T-helper 17 cell (primary cell): ENCODE results near the gene C2CD4A. TPM values are rescaled to one million over a fixed set of nuclear protein-coding genes. Genes with fewer than 3 reads are reported as not detected.

Experiments used
- ATAC-seq: fragments of 150-1000 bp; cut with Tn5 transposase; 2 replicates; pipeline ENCODE4 v1.10.0; 2021; ENCODE audit warnings: mild to moderate bottlenecking, moderate library complexity
- DNase-seq, 3 donors: peaks; one replicate each; pipeline versions ENCODE4 v3.0.0 to v3.0.0-alpha.2; 2020 to 2021
- H3K9me3 ChIP-seq: one replicate; pipeline ENCODE4 v1.7.0; 2013; ENCODE audit warnings: low read length, mild to moderate bottlenecking; ENCODE audit not compliant: control insufficient read depth, poor library complexity, severe bottlenecking
- H3K27ac Mint-ChIP-seq: one replicate; pipeline ENCODE4 v1.8.0; 2022; ENCODE audit warnings: mild to moderate bottlenecking, moderate library complexity, mixed read lengths
- H3K27me3 Mint-ChIP-seq: one replicate; pipeline ENCODE4 v1.8.0; 2022; ENCODE audit warnings: mixed read lengths
- H3K36me3 Mint-ChIP-seq: one replicate; pipeline ENCODE4 v1.8.0; 2022; ENCODE audit warnings: low read depth, mixed read lengths
- H3K4me1 Mint-ChIP-seq: one replicate; pipeline ENCODE4 v1.8.0; 2022; ENCODE audit warnings: mild to moderate bottlenecking, mixed read lengths
- H3K4me3 Mint-ChIP-seq: one replicate; pipeline ENCODE4 v1.8.0; 2022; ENCODE audit warnings: mild to moderate bottlenecking, moderate library complexity, mixed read lengths
- total RNA-seq, 4 donors: library from RNA in 2 of 4; stranded (reverse) in 2 of 4; gene quantifications; one replicate each; pipeline ENCODE4 v1.2.3 and lab custom pipeline; 2022 to 2026

Gene C2CD4A
- total RNA-seq, 2 donors from 2014 or later: 0.60 to 0.65 TPM

- DNase-seq (peak in 2 of 3 donors; percentile 13 to 19), ATAC-seq (peak; percentile 78)
- Mint-ChIP-seq H3K4me3 (peak overlapping the region; percentile 92), H3K4me1 (peaks cover 21% of the 10 kb centered on the region), H3K36me3 (no peaks in the 10 kb centered on the region), H3K27ac (peak overlapping the region; percentile 85), H3K27me3 (peaks cover 5% of the 10 kb centered on the region)
- no peaks in the 10 kb centered on the region for H3K9me3 ChIP-seq
Measured at GRCh38 chr15:62067448-62068044, 769 bp downstream of the C2CD4A start.

- ATAC-seq: peak; percentile 40
- no peaks in the 10 kb centered on the region for H3K9me3 ChIP-seq
- H3K27ac Mint-ChIP-seq: peak overlapping the region; percentile 27
- H3K27me3 Mint-ChIP-seq: peaks cover 5% of the 10 kb centered on the region
- peaks cover 18% of the 10 kb centered on the region for H3K4me1 Mint-ChIP-seq
- H3K4me3 Mint-ChIP-seq: peak overlapping the region; percentile 77
- no peaks in the 10 kb centered on the region for H3K36me3 Mint-ChIP-seq
- DNase-seq: peak; percentile 7 to 23 (median 19)
Measured at GRCh38 chr15:62068071-62068809, 1.5 kb downstream of the C2CD4A start.

GRCh38 chr15:62068810-62069167 is 2.0 kb downstream of the C2CD4A start:
- H3K27ac Mint-ChIP-seq: peak overlapping the region; percentile 27
- peak overlapping the region; percentile 77 for H3K4me3 Mint-ChIP-seq
- H3K9me3 ChIP-seq: no peaks in the 10 kb centered on the region
- DNase-seq (no peak), ATAC-seq (no peak)
- H3K4me1 Mint-ChIP-seq: peaks cover 17% of the 10 kb centered on the region
- peaks cover 5% of the 10 kb centered on the region for H3K27me3 Mint-ChIP-seq
- no peaks in the 10 kb centered on the region for H3K36me3 Mint-ChIP-seq

- Mint-ChIP-seq H3K27ac (no peak overlapping the region), H3K4me1 (peaks cover 17% of the 10 kb centered on the region), H3K36me3 (no peaks in the 10 kb centered on the region), H3K27me3 (peaks cover 5% of the 10 kb centered on the region), H3K4me3 (no peak overlapping the region)
- no peak for DNase-seq
- no peak for ATAC-seq
- H3K9me3 ChIP-seq: no peaks in the 10 kb centered on the region
Measured at GRCh38 chr15:62069551-62069950, 2.8 kb downstream of the C2CD4A start.

- DNase-seq: no peak
Measured at GRCh38 chr15:62071711-62072308, 5.0 kb downstream of the C2CD4A start.

GRCh38 chr15:62075595-62076277 is 9.0 kb downstream of the C2CD4A start:
- no peaks in the 10 kb centered on the region for H3K9me3 ChIP-seq
- H3K27ac Mint-ChIP-seq: peak overlapping the region; percentile 21
- DNase-seq (no peak), ATAC-seq (peak; percentile 27)
- H3K36me3 Mint-ChIP-seq: no peaks in the 10 kb centered on the region
- peaks cover 4% of the 10 kb centered on the region for H3K4me1 Mint-ChIP-seq
- no peak overlapping the region for H3K4me3 Mint-ChIP-seq
- H3K27me3 Mint-ChIP-seq: no peaks in the 10 kb centered on the region

More at GRCh38 chr15:62071711-62072308, 5.0 kb downstream of the C2CD4A start:
- H3K27me3 Mint-ChIP-seq: peaks cover 5% of the 10 kb centered on the region
- no peak overlapping the region for H3K27ac Mint-ChIP-seq
- H3K4me1 Mint-ChIP-seq: peaks cover 13% of the 10 kb centered on the region
- no peak overlapping the region for H3K4me3 Mint-ChIP-seq
- ATAC-seq: no peak
- H3K36me3 Mint-ChIP-seq: no peaks in the 10 kb centered on the region
- no peaks in the 10 kb centered on the region for H3K9me3 ChIP-seq

GRCh38 chr15:62079594-62079993 is 12.8 kb downstream of the C2CD4A start:
- no peaks in the 10 kb centered on the region for H3K36me3 Mint-ChIP-seq
- H3K4me3 Mint-ChIP-seq: no peak overlapping the region
- no peaks in the 10 kb centered on the region for H3K27me3 Mint-ChIP-seq
- no peaks in the 10 kb centered on the region for H3K9me3 ChIP-seq
- no peak overlapping the region for H3K27ac Mint-ChIP-seq
- peaks cover 2% of the 10 kb centered on the region for H3K4me1 Mint-ChIP-seq
- DNase-seq: no peak
- no peak for ATAC-seq

- no peaks in the 10 kb centered on the region for H3K36me3 Mint-ChIP-seq
- no peaks in the 10 kb centered on the region for H3K27me3 Mint-ChIP-seq
- DNase-seq: no peak
- no peak overlapping the region for H3K27ac Mint-ChIP-seq
- ATAC-seq: no peak
- no peaks in the 10 kb centered on the region for H3K9me3 ChIP-seq
- peaks cover 3% of the 10 kb centered on the region for H3K4me1 Mint-ChIP-seq
- no peak overlapping the region for H3K4me3 Mint-ChIP-seq
Measured at GRCh38 chr15:62083194-62084154, 16.7 kb downstream of the C2CD4A start.

GRCh38 chr15:62085740-62086139 is 19.0 kb downstream of the C2CD4A start:
- ATAC-seq: no peak
- H3K27ac Mint-ChIP-seq: no peak overlapping the region

GRCh38 chr15:62087671-62088352 is 21.0 kb downstream of the C2CD4A start:
- Mint-ChIP-seq H3K4me3 (no peak overlapping the region), H3K4me1 (peaks cover 7% of the 10 kb centered on the region), H3K27ac (no peak overlapping the region), H3K27me3 (no peaks in the 10 kb centered on the region), H3K36me3 (no peaks in the 10 kb centered on the region)
- DNase-seq (no peak), ATAC-seq (no peak)
- H3K9me3 ChIP-seq: no peaks in the 10 kb centered on the region

More at GRCh38 chr15:62085740-62086139, 19.0 kb downstream of the C2CD4A start:
- DNase-seq: no peak
- no peak overlapping the region for H3K4me3 Mint-ChIP-seq
- no peaks in the 10 kb centered on the region for H3K27me3 Mint-ChIP-seq
- no peaks in the 10 kb centered on the region for H3K36me3 Mint-ChIP-seq
- no peaks in the 10 kb centered on the region for H3K9me3 ChIP-seq
- peaks cover 5% of the 10 kb centered on the region for H3K4me1 Mint-ChIP-seq

- no peaks in the 10 kb centered on the region for H3K9me3 ChIP-seq
- DNase-seq: no peak
- Mint-ChIP-seq H3K27ac (peak overlapping the region; percentile 77), H3K27me3 (no peaks in the 10 kb centered on the region), H3K4me3 (no peak overlapping the region), H3K4me1 (peaks cover 7% of the 10 kb centered on the region), H3K36me3 (no peaks in the 10 kb centered on the region)
- ATAC-seq: no peak
Measured at GRCh38 chr15:62088353-62088693, 21.5 kb downstream of the C2CD4A start.

GRCh38 chr15:62089616-62090015 is 22.8 kb downstream of the C2CD4A start:
- Mint-ChIP-seq H3K27ac (no peak overlapping the region), H3K36me3 (no peaks in the 10 kb centered on the region), H3K4me3 (no peak overlapping the region), H3K27me3 (no peaks in the 10 kb centered on the region), H3K4me1 (peaks cover 7% of the 10 kb centered on the region)
- H3K9me3 ChIP-seq: no peaks in the 10 kb centered on the region
- DNase-seq (no peak), ATAC-seq (no peak)
